Sigmoid colon (tissue), 4 donors: ENCODE measurements around the gene GOLGA7B.

Source experiments
- CTCF ChIP-seq, 4 experiments: fragments of 450-650 bp in 3 of 4; fragments of 200-600 bp in 1 of 4; IDR thresholded peaks; one replicate each; pipeline ENCODE4 v1.5.1; 2016 to 2019; ENCODE audit warnings: antibody characterized with exemption in 4 of 4, mild to moderate bottlenecking in 3 of 4, moderate library complexity in 2 of 4
- EP300 ChIP-seq, 4 donors: sonication (generic); formaldehyde crosslinking; IDR thresholded peaks; one replicate each; pipeline ENCODE4 v1.6.1; 2017; ENCODE audit warnings: antibody characterized with exemption in 4 of 4
- POLR2AphosphoS5 ChIP-seq, 4 donors: sonication (generic); formaldehyde crosslinking; IDR thresholded peaks; one replicate each; pipeline ENCODE4 v1.6.1; 2017; ENCODE audit warnings: antibody characterized with exemption in 4 of 4

GRCh38 chr10:97887399-97887798 lies 37.8 kb downstream of the GOLGA7B start:
- TF ChIP-seq EP300 (IDR thresholded peaks at IDR 0.05) (no peak), CTCF (IDR thresholded peaks at IDR 0.05) (no peak), POLR2AphosphoS5 (IDR thresholded peaks at IDR 0.05) (no peak)
